Upper lobe of left lung (tissue), 4 donors: ENCODE results near the gene KDELR1.

Source experiments
- POLR2A ChIP-seq, 4 donors: fragments of 450-650 bp; IDR thresholded peaks; one replicate each; pipeline ENCODE4 v1.5.1; 2016 to 2017; ENCODE audit warnings: antibody characterized with exemption in 4 of 4, mild to moderate bottlenecking in 2 of 4
- TF ChIP-seq, protein P1 (sequence below), 6 experiments: fragments of 450-650 bp in 4 of 6; fragments of 200-600 bp in 2 of 6; sonication (generic) in 2 of 6; IDR thresholded peaks; one replicate each; pipeline ENCODE4 v1.5.1; 2016 to 2019; ENCODE audit warnings: antibody characterized with exemption in 6 of 6

DNA sequence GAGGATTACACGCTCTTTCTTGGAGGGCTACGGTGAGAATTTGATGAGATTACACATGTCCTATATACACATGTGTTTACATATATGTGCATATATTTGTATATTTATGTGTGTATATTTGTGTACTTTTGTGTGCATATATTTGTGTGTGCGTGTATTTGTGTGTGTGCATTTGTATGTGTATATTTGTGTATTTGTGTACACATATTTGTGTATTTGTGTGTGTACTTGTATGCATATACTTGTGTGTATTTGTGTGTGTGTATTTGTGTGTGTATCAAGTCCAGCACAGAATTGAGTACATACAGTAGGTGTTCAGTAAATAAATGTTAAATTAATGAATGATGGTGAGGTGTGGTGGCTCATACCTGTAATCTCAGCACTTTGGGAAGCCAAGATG, 29.4 kb downstream of the KDELR1 start:
- TF ChIP-seq, protein P1, sequence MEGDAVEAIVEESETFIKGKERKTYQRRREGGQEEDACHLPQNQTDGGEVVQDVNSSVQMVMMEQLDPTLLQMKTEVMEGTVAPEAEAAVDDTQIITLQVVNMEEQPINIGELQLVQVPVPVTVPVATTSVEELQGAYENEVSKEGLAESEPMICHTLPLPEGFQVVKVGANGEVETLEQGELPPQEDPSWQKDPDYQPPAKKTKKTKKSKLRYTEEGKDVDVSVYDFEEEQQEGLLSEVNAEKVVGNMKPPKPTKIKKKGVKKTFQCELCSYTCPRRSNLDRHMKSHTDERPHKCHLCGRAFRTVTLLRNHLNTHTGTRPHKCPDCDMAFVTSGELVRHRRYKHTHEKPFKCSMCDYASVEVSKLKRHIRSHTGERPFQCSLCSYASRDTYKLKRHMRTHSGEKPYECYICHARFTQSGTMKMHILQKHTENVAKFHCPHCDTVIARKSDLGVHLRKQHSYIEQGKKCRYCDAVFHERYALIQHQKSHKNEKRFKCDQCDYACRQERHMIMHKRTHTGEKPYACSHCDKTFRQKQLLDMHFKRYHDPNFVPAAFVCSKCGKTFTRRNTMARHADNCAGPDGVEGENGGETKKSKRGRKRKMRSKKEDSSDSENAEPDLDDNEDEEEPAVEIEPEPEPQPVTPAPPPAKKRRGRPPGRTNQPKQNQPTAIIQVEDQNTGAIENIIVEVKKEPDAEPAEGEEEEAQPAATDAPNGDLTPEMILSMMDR (IDR thresholded peaks at IDR 0.05): no peak
- no peak for TF ChIP-seq POLR2A (IDR thresholded peaks at IDR 0.05)
